OCI-LY3 (cell line): ENCODE measurements around the gene RFTN1.

Experiments
- EZH2phosphoT487 ChIP-seq: fragments of 200-600 bp; shearing (Covaris generic); IDR thresholded peaks from 2 replicates; pipeline ENCODE4 v1.6.1; 2018; ENCODE audit warnings: antibody characterized with exemption, mixed run types, low read depth
- TF ChIP-seq, protein P1 (sequence below): fragments of 200-600, 300-600 bp; sonication (generic); IDR thresholded peaks from 2 replicates; pipeline ENCODE4 v1.5.1; 2014; ENCODE audit warnings: antibody characterized with exemption, low read length, low read depth

DNA sequence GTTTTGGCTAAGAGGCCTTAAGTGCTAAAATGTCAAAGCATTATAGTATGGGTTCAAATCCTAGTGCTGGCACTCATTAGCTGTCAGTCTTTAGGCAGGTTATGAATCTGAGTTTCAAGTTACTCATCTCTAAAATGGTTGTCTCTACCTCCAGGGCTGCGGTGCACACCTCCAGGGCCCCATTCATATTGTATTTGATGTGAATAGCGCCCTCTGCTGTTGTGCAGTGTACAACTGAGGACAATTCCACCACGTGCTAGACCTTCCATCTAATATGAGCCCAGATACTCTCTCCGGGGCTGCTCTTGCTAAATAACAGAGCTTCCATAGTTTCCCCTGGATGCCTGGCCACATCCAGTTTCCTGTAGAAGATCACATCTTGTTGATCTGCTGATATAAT is 194.2 kb downstream of the RFTN1 start:
- TF ChIP-seq, protein P1, sequence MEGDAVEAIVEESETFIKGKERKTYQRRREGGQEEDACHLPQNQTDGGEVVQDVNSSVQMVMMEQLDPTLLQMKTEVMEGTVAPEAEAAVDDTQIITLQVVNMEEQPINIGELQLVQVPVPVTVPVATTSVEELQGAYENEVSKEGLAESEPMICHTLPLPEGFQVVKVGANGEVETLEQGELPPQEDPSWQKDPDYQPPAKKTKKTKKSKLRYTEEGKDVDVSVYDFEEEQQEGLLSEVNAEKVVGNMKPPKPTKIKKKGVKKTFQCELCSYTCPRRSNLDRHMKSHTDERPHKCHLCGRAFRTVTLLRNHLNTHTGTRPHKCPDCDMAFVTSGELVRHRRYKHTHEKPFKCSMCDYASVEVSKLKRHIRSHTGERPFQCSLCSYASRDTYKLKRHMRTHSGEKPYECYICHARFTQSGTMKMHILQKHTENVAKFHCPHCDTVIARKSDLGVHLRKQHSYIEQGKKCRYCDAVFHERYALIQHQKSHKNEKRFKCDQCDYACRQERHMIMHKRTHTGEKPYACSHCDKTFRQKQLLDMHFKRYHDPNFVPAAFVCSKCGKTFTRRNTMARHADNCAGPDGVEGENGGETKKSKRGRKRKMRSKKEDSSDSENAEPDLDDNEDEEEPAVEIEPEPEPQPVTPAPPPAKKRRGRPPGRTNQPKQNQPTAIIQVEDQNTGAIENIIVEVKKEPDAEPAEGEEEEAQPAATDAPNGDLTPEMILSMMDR: peak; percentile 80
- no peak for TF ChIP-seq EZH2phosphoT487
